Prostate gland (tissue), 2 donors: ENCODE results near the gene STC2.

Source experiments
- POLR2A ChIP-seq: fragments of 450-650 bp; IDR thresholded peaks from one replicate; pipeline ENCODE4 v1.6.1; 2016; ENCODE audit warnings: antibody characterized with exemption, mild to moderate bottlenecking
- TF ChIP-seq, protein P1 (sequence below), 4 experiments: fragments of 200-600 bp in 2 of 4; fragments of 450-650 bp in 2 of 4; sonication (generic) in 2 of 4; IDR thresholded peaks; 1 replicate in 3 of 4; 2 replicates in 1 of 4; pipeline ENCODE4 v1.5.1; 2016 to 2019; ENCODE audit warnings: antibody characterized with exemption in 4 of 4, mild to moderate bottlenecking in 2 of 4, moderate library complexity in 2 of 4

DNA sequence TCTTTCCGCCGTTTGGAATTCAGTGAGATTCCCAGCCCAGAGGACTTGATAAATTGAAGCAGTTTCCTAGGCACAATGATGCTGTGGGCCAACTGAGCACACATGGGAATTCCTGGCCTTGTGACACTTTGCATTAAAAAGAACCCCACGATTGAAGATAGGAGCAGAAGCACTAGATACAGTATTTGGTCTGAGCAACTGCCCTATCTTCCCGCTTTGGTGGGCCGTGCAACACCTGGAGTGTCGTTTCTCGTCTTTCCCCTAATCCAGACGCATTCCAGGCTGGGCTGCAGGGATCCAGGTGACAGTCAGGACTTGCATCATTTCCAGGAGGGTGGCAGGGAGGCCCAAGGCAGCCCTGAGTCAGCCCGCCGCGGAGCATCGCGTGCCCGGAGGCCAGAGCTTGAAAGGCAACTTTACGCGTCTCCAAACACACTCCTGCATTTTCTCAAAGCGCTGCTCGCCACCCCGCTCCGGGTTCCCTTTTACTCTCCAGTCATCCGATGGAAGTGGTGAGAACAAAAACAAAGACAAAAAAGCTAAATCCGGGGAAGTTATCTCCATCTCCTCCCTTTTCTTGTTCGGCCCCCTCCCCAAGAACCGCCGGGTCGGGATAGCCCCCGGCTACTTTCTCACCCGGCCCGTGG, 753 bp upstream of the STC2 start:
- TF ChIP-seq POLR2A = no peak
- TF ChIP-seq, protein P1, sequence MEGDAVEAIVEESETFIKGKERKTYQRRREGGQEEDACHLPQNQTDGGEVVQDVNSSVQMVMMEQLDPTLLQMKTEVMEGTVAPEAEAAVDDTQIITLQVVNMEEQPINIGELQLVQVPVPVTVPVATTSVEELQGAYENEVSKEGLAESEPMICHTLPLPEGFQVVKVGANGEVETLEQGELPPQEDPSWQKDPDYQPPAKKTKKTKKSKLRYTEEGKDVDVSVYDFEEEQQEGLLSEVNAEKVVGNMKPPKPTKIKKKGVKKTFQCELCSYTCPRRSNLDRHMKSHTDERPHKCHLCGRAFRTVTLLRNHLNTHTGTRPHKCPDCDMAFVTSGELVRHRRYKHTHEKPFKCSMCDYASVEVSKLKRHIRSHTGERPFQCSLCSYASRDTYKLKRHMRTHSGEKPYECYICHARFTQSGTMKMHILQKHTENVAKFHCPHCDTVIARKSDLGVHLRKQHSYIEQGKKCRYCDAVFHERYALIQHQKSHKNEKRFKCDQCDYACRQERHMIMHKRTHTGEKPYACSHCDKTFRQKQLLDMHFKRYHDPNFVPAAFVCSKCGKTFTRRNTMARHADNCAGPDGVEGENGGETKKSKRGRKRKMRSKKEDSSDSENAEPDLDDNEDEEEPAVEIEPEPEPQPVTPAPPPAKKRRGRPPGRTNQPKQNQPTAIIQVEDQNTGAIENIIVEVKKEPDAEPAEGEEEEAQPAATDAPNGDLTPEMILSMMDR (IDR thresholded peaks at IDR 0.05) = no peak
